HL-60 (cell line): ENCODE results near the gene AKAP6.

Source experiments
- GABPA ChIP-seq: IDR thresholded peaks from 2 replicates; pipeline ENCODE4 v1.6.1; 2012; ENCODE audit warnings: low read depth
- POLR2AphosphoS5 ChIP-seq: IDR thresholded peaks from 2 replicates; pipeline ENCODE4 v1.6.1; 2012; ENCODE audit warnings: low read depth
- SPI1 ChIP-seq: IDR thresholded peaks from 2 replicates; pipeline ENCODE4 v1.6.1; 2012; ENCODE audit warnings: low read depth, mild to moderate bottlenecking, borderline replicate concordance
- TF ChIP-seq, protein P1 (sequence below): IDR thresholded peaks from one replicate; pipeline ENCODE4 v1.5.1; 2011; ENCODE audit warnings: low read length, control low read depth, inconsistent platforms; ENCODE audit not compliant: insufficient read depth
- TF ChIP-seq, protein P2 (sequence below): IDR thresholded peaks from 2 replicates; pipeline ENCODE4 v1.6.1; 2012; ENCODE audit warnings: low read depth; ENCODE audit not compliant: insufficient replicate concordance

DNA sequence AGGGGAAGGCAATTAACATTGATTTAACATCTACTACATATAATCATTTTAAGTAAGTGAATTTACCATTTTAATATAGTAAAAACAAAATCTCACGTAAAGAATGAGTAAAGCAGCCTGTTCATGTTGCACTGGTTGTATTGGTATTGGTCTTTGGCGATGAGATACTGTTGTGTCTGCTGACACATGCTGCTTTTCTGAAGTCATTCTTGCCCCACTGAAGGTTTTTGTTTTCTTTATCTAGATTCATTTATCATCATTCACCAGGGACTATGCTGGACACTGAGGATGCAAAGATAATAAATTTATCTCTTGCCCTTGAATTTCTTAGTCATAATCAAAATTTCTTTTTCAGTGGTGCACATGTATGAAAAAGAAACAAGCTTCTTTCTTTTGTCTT lies 363.3 kb downstream of the AKAP6 start:
- TF ChIP-seq, protein P1, sequence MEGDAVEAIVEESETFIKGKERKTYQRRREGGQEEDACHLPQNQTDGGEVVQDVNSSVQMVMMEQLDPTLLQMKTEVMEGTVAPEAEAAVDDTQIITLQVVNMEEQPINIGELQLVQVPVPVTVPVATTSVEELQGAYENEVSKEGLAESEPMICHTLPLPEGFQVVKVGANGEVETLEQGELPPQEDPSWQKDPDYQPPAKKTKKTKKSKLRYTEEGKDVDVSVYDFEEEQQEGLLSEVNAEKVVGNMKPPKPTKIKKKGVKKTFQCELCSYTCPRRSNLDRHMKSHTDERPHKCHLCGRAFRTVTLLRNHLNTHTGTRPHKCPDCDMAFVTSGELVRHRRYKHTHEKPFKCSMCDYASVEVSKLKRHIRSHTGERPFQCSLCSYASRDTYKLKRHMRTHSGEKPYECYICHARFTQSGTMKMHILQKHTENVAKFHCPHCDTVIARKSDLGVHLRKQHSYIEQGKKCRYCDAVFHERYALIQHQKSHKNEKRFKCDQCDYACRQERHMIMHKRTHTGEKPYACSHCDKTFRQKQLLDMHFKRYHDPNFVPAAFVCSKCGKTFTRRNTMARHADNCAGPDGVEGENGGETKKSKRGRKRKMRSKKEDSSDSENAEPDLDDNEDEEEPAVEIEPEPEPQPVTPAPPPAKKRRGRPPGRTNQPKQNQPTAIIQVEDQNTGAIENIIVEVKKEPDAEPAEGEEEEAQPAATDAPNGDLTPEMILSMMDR, result no peak
- TF ChIP-seq GABPA (no peak), POLR2AphosphoS5 (no peak), SPI1 (no peak)
- TF ChIP-seq, protein P2, sequence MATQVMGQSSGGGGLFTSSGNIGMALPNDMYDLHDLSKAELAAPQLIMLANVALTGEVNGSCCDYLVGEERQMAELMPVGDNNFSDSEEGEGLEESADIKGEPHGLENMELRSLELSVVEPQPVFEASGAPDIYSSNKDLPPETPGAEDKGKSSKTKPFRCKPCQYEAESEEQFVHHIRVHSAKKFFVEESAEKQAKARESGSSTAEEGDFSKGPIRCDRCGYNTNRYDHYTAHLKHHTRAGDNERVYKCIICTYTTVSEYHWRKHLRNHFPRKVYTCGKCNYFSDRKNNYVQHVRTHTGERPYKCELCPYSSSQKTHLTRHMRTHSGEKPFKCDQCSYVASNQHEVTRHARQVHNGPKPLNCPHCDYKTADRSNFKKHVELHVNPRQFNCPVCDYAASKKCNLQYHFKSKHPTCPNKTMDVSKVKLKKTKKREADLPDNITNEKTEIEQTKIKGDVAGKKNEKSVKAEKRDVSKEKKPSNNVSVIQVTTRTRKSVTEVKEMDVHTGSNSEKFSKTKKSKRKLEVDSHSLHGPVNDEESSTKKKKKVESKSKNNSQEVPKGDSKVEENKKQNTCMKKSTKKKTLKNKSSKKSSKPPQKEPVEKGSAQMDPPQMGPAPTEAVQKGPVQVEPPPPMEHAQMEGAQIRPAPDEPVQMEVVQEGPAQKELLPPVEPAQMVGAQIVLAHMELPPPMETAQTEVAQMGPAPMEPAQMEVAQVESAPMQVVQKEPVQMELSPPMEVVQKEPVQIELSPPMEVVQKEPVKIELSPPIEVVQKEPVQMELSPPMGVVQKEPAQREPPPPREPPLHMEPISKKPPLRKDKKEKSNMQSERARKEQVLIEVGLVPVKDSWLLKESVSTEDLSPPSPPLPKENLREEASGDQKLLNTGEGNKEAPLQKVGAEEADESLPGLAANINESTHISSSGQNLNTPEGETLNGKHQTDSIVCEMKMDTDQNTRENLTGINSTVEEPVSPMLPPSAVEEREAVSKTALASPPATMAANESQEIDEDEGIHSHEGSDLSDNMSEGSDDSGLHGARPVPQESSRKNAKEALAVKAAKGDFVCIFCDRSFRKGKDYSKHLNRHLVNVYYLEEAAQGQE, result no peak
